Measurements from ENCODE around the gene RAB1A.

RAB1A gene

GRCh38 chr2:65067806-65068553 is 61.9 kb downstream of the RAB1A start:
- no peaks in the 10 kb centered on the region for H3K9me3 Mint-ChIP-seq
- peak overlapping the region; percentile 73 for H3K27ac Mint-ChIP-seq
- H3K4me1 Mint-ChIP-seq (ENCODE audit: low read depth): peaks cover 46% of the 10 kb centered on the region
- H3K36me3 Mint-ChIP-seq (ENCODE audit: low read depth): peaks cover 20% of the 10 kb centered on the region
- no peak overlapping the region for H3K4me3 Mint-ChIP-seq
- no peaks in the 10 kb centered on the region for H3K27me3 Mint-ChIP-seq

GRCh38 chr2:65064728-65065552 is 65.0 kb downstream of the RAB1A start:
- H3K9me3 Mint-ChIP-seq: no peaks in the 10 kb centered on the region
- no peaks in the 10 kb centered on the region for H3K27me3 Mint-ChIP-seq
- H3K4me1 Mint-ChIP-seq (ENCODE audit: low read depth): peaks cover 32% of the 10 kb centered on the region
- H3K4me3 Mint-ChIP-seq: no peak overlapping the region
- H3K27ac Mint-ChIP-seq: peak overlapping the region; percentile 80
- no peaks in the 10 kb centered on the region for H3K36me3 Mint-ChIP-seq (ENCODE audit: low read depth)

- H3K4me3 Mint-ChIP-seq: no peak overlapping the region
- peaks cover 36% of the 10 kb centered on the region for H3K4me1 Mint-ChIP-seq (ENCODE audit: low read depth)
- H3K9me3 Mint-ChIP-seq: no peaks in the 10 kb centered on the region
- no peaks in the 10 kb centered on the region for H3K27me3 Mint-ChIP-seq
- H3K27ac Mint-ChIP-seq: no peak overlapping the region
- H3K36me3 Mint-ChIP-seq (ENCODE audit: low read depth): no peaks in the 10 kb centered on the region
These were observed 66.8 kb downstream of the RAB1A start for GRCh38 chr2:65062843-65063825.

- no peak overlapping the region for H3K27ac Mint-ChIP-seq
- peaks cover 40% of the 10 kb centered on the region for H3K4me1 Mint-ChIP-seq (ENCODE audit: low read depth)
- no peak overlapping the region for H3K4me3 Mint-ChIP-seq
- H3K27me3 Mint-ChIP-seq: no peaks in the 10 kb centered on the region
- H3K36me3 Mint-ChIP-seq (ENCODE audit: low read depth): no peaks in the 10 kb centered on the region
- no peaks in the 10 kb centered on the region for H3K9me3 Mint-ChIP-seq
These were observed 68.0 kb downstream of the RAB1A start for GRCh38 chr2:65061910-65062339.

GRCh38 chr2:65061146-65061909 is 68.6 kb downstream of the RAB1A start:
- H3K27me3 Mint-ChIP-seq: no peaks in the 10 kb centered on the region
- no peaks in the 10 kb centered on the region for H3K36me3 Mint-ChIP-seq (ENCODE audit: low read depth)
- H3K9me3 Mint-ChIP-seq: no peaks in the 10 kb centered on the region
- H3K4me3 Mint-ChIP-seq: no peak overlapping the region
- H3K27ac Mint-ChIP-seq: no peak overlapping the region
- H3K4me1 Mint-ChIP-seq (ENCODE audit: low read depth): peaks cover 41% of the 10 kb centered on the region

- no peak overlapping the region for H3K27ac Mint-ChIP-seq
- no peaks in the 10 kb centered on the region for H3K36me3 Mint-ChIP-seq (ENCODE audit: low read depth)
- peaks cover 42% of the 10 kb centered on the region for H3K4me1 Mint-ChIP-seq (ENCODE audit: low read depth)
- H3K27me3 Mint-ChIP-seq: no peaks in the 10 kb centered on the region
- H3K4me3 Mint-ChIP-seq: no peak overlapping the region
- no peaks in the 10 kb centered on the region for H3K9me3 Mint-ChIP-seq
These were observed 70.8 kb downstream of the RAB1A start for GRCh38 chr2:65059071-65059470.

GRCh38 chr2:65057391-65058052 is 72.4 kb downstream of the RAB1A start:
- H3K4me3 Mint-ChIP-seq: peak overlapping the region; percentile 82
- H3K9me3 Mint-ChIP-seq: no peaks in the 10 kb centered on the region
- no peaks in the 10 kb centered on the region for H3K36me3 Mint-ChIP-seq (ENCODE audit: low read depth)
- H3K4me1 Mint-ChIP-seq (ENCODE audit: low read depth): peaks cover 55% of the 10 kb centered on the region
- H3K27me3 Mint-ChIP-seq: no peaks in the 10 kb centered on the region
- H3K27ac Mint-ChIP-seq: peak overlapping the region; percentile 42

GRCh38 chr2:65057054-65057375 is 72.9 kb downstream of the RAB1A start:
- peak overlapping the region; percentile 42 for H3K27ac Mint-ChIP-seq
- no peaks in the 10 kb centered on the region for H3K36me3 Mint-ChIP-seq (ENCODE audit: low read depth)
- peaks cover 57% of the 10 kb centered on the region for H3K4me1 Mint-ChIP-seq (ENCODE audit: low read depth)
- no peaks in the 10 kb centered on the region for H3K27me3 Mint-ChIP-seq
- peak overlapping the region; percentile 82 for H3K4me3 Mint-ChIP-seq
- no peaks in the 10 kb centered on the region for H3K9me3 Mint-ChIP-seq

- H3K9me3 Mint-ChIP-seq: no peaks in the 10 kb centered on the region
- no peaks in the 10 kb centered on the region for H3K27me3 Mint-ChIP-seq
- peaks cover 60% of the 10 kb centered on the region for H3K4me1 Mint-ChIP-seq (ENCODE audit: low read depth)
- peak within 1 kb of the TSS; percentile 81 for H3K27ac Mint-ChIP-seq
- no peaks in the 10 kb centered on the region for H3K36me3 Mint-ChIP-seq (ENCODE audit: low read depth)
- H3K4me3 Mint-ChIP-seq: peak within 1 kb of the TSS; percentile 93
These were observed 73.5 kb downstream of the RAB1A start, which contains the start of gene CEP68 for GRCh38 chr2:65056215-65057053. Gene CEP68, plus strand, starts transcription at chr2:65056416. Its CDS starts 13,029 bp downstream, at chr2:65069445.

GRCh38 chr2:65055422-65056214 is 74.3 kb downstream of the RAB1A start:
- H3K27me3 Mint-ChIP-seq: no peaks in the 10 kb centered on the region
- peaks cover 60% of the 10 kb centered on the region for H3K4me1 Mint-ChIP-seq (ENCODE audit: low read depth)
- H3K27ac Mint-ChIP-seq: peak overlapping the region; percentile 81
- H3K36me3 Mint-ChIP-seq (ENCODE audit: low read depth): no peaks in the 10 kb centered on the region
- no peaks in the 10 kb centered on the region for H3K9me3 Mint-ChIP-seq
- H3K4me3 Mint-ChIP-seq: peak overlapping the region; percentile 93

GRCh38 chr2:65054749-65055421 is 75.0 kb downstream of the RAB1A start:
- no peaks in the 10 kb centered on the region for H3K27me3 Mint-ChIP-seq
- H3K4me3 Mint-ChIP-seq: peak overlapping the region; percentile 93
- peaks cover 60% of the 10 kb centered on the region for H3K4me1 Mint-ChIP-seq (ENCODE audit: low read depth)
- H3K9me3 Mint-ChIP-seq: no peaks in the 10 kb centered on the region
- H3K27ac Mint-ChIP-seq: no peak overlapping the region
- no peaks in the 10 kb centered on the region for H3K36me3 Mint-ChIP-seq (ENCODE audit: low read depth)

GRCh38 chr2:65053199-65053598 is 76.7 kb downstream of the RAB1A start:
- H3K4me3 Mint-ChIP-seq: no peak overlapping the region
- H3K9me3 Mint-ChIP-seq: no peaks in the 10 kb centered on the region
- no peaks in the 10 kb centered on the region for H3K27me3 Mint-ChIP-seq
- H3K27ac Mint-ChIP-seq: peak overlapping the region; percentile 38
- peaks cover 51% of the 10 kb centered on the region for H3K4me1 Mint-ChIP-seq (ENCODE audit: low read depth)
- peaks cover 6% of the 10 kb centered on the region for H3K36me3 Mint-ChIP-seq (ENCODE audit: low read depth)

Measured in stimulated activated naive CD8-positive, alpha-beta T cell treated with anti-CD3 and anti-CD28 coated beads, Interleukin-15, Interleukin-2, amounts not matched to agents 100 ng/mL and 50 ng/mL, for 24 hours (primary cell).